ENCODE results near the gene IQCM.

DNA sequence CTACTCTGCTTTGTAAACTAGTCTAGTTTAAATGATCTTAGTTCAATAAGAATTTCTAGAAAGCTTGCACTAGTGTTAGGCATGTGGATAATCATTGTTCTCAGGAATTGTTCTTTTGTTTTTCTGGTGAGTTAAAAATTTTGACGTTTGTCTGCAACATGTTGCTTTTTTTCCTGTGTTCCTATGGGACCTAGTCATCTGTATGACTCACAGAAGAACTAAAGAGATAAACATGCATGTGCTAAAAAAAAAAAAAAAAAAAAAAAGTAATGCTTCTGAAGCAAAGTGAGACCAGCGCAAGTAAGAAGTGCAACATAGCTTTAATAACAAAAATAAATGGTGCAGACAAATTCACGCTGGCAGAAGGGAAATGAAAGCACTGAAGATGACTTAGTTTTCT is 471.2 kb downstream of the IQCM start:
- TF ChIP-seq, protein P1, sequence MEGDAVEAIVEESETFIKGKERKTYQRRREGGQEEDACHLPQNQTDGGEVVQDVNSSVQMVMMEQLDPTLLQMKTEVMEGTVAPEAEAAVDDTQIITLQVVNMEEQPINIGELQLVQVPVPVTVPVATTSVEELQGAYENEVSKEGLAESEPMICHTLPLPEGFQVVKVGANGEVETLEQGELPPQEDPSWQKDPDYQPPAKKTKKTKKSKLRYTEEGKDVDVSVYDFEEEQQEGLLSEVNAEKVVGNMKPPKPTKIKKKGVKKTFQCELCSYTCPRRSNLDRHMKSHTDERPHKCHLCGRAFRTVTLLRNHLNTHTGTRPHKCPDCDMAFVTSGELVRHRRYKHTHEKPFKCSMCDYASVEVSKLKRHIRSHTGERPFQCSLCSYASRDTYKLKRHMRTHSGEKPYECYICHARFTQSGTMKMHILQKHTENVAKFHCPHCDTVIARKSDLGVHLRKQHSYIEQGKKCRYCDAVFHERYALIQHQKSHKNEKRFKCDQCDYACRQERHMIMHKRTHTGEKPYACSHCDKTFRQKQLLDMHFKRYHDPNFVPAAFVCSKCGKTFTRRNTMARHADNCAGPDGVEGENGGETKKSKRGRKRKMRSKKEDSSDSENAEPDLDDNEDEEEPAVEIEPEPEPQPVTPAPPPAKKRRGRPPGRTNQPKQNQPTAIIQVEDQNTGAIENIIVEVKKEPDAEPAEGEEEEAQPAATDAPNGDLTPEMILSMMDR (IDR thresholded peaks at IDR 0.05) = no peak
- TF ChIP-seq TCF7L2 (IDR thresholded peaks at IDR 0.05; ENCODE audit: low read depth, low read length) (no peak), POLR2AphosphoS5 (IDR thresholded peaks at IDR 0.05; ENCODE audit: low read depth, low read length) (no peak), SIN3A (IDR thresholded peaks at IDR 0.05; ENCODE audit: borderline replicate concordance, insufficient read depth, low read depth, low read length) (no peak)
- TF ChIP-seq, protein P2, sequence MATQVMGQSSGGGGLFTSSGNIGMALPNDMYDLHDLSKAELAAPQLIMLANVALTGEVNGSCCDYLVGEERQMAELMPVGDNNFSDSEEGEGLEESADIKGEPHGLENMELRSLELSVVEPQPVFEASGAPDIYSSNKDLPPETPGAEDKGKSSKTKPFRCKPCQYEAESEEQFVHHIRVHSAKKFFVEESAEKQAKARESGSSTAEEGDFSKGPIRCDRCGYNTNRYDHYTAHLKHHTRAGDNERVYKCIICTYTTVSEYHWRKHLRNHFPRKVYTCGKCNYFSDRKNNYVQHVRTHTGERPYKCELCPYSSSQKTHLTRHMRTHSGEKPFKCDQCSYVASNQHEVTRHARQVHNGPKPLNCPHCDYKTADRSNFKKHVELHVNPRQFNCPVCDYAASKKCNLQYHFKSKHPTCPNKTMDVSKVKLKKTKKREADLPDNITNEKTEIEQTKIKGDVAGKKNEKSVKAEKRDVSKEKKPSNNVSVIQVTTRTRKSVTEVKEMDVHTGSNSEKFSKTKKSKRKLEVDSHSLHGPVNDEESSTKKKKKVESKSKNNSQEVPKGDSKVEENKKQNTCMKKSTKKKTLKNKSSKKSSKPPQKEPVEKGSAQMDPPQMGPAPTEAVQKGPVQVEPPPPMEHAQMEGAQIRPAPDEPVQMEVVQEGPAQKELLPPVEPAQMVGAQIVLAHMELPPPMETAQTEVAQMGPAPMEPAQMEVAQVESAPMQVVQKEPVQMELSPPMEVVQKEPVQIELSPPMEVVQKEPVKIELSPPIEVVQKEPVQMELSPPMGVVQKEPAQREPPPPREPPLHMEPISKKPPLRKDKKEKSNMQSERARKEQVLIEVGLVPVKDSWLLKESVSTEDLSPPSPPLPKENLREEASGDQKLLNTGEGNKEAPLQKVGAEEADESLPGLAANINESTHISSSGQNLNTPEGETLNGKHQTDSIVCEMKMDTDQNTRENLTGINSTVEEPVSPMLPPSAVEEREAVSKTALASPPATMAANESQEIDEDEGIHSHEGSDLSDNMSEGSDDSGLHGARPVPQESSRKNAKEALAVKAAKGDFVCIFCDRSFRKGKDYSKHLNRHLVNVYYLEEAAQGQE (IDR thresholded peaks at IDR 0.05; ENCODE audit: insufficient read depth in 1 of 2, low read depth in 2 of 2, low read length in 1 of 2) = no peak
